ENCODE data around the gene ALOX5AP.

ALOX5AP gene

DNA sequence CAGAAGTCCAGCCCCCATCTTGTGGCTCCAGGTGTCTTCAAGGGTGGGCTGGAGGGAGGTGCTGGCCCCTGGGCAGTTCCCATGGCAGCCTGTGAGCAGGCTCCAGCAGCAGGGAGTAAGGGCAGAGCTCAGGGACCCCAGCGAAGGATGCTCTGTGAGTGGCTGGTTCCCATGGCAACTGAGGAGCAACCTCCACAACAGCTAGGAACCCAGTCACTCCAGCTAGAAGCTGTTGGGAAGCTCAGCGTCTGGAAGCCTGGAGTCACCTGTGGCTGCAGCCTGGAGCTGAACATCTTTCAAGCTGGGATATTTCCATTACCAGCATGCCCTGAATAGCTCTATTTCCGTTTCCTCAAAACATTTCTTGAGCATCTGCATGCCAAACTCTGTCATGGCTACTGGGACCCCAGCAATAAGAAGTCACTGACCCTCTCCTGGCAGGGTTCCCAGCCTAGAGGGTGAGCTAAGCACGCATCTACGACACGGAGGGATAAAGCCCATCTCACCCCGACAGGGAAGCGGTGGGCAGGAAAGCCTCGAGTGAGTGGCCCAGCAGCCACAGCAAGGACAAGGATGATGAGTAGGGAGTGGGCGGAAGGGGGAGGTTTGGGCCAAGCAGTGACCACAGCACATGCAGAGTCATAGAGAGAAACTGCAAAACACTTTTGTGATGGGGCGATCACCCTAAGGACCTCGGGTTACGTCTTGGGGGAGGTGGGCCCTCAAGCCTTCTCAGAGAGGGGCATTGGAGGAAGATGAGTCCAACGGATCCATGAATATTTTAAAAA, 52.6 kb downstream of the ALOX5AP start:
- Mint-ChIP-seq H3K27ac (peak overlapping the region in 1 of 3 experiments; percentile 49), H3K36me3 (ENCODE audit: low read depth) (no peaks in the 10 kb centered on the region), H3K9me3 (peaks cover 4% of the 10 kb centered on the region), H3K4me1 (peaks cover 29% of the 10 kb centered on the region), H3K4me3 (no peak overlapping the region), H3K27me3 (ENCODE audit: low read depth) (peaks cover 5% of the 10 kb centered on the region)
- TF ChIP-seq, protein P1, sequence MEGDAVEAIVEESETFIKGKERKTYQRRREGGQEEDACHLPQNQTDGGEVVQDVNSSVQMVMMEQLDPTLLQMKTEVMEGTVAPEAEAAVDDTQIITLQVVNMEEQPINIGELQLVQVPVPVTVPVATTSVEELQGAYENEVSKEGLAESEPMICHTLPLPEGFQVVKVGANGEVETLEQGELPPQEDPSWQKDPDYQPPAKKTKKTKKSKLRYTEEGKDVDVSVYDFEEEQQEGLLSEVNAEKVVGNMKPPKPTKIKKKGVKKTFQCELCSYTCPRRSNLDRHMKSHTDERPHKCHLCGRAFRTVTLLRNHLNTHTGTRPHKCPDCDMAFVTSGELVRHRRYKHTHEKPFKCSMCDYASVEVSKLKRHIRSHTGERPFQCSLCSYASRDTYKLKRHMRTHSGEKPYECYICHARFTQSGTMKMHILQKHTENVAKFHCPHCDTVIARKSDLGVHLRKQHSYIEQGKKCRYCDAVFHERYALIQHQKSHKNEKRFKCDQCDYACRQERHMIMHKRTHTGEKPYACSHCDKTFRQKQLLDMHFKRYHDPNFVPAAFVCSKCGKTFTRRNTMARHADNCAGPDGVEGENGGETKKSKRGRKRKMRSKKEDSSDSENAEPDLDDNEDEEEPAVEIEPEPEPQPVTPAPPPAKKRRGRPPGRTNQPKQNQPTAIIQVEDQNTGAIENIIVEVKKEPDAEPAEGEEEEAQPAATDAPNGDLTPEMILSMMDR (IDR thresholded peaks at IDR 0.05; ENCODE audit: unreplicated experiment in 3 of 3) = no peak

DNA sequence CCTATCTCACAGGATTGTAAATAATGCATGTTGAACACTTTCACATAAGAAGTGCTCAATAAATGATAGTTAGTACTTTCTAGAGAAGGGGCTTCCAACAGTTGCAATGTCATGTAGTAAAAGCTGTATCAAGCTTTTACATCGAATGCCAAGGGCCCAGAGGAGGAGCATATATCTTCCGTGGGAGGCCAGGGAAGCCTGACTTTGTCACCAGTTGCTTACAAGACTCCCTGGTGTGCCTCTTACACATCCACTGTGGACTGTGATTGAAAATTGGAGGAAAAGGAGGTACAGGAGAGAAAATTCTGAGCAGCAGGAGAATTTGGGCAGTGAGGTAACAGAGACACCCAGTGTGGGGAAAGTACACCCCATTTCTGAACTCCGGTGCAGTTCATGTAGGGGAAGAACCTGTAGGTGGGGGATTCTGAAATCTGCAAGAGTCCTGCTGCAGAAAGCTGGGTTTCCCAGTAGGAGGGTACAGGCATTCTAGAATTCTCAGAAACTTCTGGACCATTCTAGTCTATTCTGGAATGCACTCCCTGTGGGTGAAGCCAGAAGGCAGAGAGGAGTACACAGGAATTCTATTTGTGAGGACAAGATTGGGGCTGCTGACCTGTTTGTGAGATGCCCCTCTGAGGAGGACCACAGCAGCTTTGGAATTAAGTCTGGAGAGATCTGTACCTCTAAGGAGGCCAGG, 54.0 kb downstream of the ALOX5AP start:
- H3K27ac Mint-ChIP-seq = no peak overlapping the region
- H3K4me1 Mint-ChIP-seq = peaks cover 31% of the 10 kb centered on the region
- H3K36me3 Mint-ChIP-seq (ENCODE audit: low read depth) = no peaks in the 10 kb centered on the region
- peaks cover 5% of the 10 kb centered on the region for H3K27me3 Mint-ChIP-seq (ENCODE audit: low read depth)
- H3K9me3 Mint-ChIP-seq = no peaks in the 10 kb centered on the region
- H3K4me3 Mint-ChIP-seq = no peak overlapping the region
- TF ChIP-seq, protein P1 (IDR thresholded peaks at IDR 0.05; ENCODE audit: unreplicated experiment in 3 of 3) = no peak

DNA sequence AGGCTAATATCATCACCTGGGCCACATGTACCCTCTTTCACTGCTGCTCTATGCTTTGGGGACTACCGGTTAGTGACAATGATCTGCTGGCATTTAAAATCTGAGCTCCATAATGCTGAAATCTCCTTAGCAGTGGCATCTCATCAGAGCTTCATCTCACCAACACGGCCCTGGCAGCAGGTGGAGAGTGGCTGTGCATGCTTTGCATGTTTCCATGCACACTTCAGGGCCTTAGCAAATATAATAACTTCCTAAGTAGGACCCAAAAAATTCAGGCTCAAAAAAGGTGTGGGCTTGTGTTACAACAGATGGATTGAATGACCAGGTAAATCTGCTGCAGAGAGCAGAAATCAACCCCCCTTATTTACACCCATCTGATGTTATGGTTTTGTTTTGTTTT, 55.2 kb downstream of the ALOX5AP start:
- Mint-ChIP-seq H3K4me3 (no peak overlapping the region), H3K36me3 (ENCODE audit: low read depth) (no peaks in the 10 kb centered on the region), H3K9me3 (no peaks in the 10 kb centered on the region), H3K27me3 (ENCODE audit: low read depth) (peaks cover 5% of the 10 kb centered on the region), H3K4me1 (peaks cover 31% of the 10 kb centered on the region), H3K27ac (no peak overlapping the region)
- TF ChIP-seq, protein P1 (IDR thresholded peaks at IDR 0.05; ENCODE audit: unreplicated experiment in 3 of 3) = no peak

DNA sequence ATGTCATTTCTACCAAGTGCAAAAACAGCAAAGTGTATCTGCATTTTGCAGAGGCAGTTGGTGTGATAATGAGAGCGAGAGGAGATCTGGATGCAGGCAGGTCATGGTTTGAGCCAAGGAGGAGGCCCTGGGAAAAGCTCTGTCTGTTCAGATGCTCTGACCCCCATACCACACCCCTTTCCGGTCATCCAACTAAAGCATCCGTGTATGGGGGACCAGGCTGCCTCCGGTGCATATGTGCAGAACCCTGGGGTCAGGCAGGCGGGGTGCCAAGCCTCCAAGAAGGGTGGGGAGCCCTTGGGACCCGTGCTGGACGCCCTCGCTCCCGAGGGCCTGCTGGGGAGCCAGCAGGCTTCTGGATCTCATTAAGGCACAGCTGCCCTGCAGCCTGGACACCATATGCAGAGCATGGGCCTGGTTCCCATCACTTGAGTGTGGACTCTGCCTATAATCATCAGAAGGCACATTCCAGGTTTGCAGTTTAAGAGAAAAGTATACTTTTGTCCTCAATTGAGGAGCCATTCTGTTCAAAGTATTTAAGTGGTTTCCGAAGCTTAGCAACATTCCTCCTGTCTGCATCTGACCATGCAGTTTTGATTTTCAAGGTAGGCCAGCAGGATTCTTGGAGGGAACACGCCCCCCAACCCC, 56.1 kb downstream of the ALOX5AP start:
- peaks cover 37% of the 10 kb centered on the region for H3K4me1 Mint-ChIP-seq
- TF ChIP-seq, protein P1 (IDR thresholded peaks at IDR 0.05; ENCODE audit: unreplicated experiment in 3 of 3) = no peak
- H3K27me3 Mint-ChIP-seq (ENCODE audit: low read depth) = peaks cover 5% of the 10 kb centered on the region
- H3K4me3 Mint-ChIP-seq = peak overlapping the region in 1 of 3 experiments; percentile 52
- no peaks in the 10 kb centered on the region for H3K36me3 Mint-ChIP-seq (ENCODE audit: low read depth)
- no peaks in the 10 kb centered on the region for H3K9me3 Mint-ChIP-seq
- peak overlapping the region in 2 of 3 experiments; percentile 22 to 82 for H3K27ac Mint-ChIP-seq

DNA sequence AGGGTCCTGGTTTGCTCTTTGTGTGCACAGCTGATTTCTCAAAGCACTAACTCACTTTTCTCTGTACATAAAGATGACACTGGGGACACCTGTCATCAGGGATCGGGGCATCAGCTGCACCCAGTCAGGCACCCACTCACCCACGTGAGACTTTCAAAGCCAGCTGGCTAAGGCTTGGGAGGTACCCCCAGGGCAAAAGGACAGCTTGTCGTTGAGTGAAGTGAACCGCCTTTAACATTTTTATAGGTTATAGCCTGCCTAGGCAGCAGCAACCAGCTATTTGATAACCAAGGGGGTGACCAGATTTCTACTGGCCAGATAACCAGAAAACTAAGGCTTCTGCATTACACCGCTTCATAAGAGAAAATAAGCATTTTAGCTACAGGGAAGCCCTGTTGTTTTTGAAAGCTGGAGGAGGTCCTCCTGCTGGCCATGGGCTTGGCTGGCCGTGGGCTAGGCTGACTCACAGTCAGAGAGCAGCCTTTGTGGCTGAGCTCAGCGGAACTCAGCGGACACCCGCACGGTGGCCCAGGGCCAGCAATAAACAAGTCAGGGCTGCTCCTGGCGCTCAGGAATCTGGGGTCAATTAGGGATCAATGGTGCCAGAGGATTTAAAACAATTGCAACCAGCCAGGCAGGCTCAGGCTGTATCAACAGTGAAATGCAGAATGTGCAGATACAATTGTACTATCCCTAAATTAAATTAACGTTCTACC, 57.1 kb downstream of the ALOX5AP start:
- Mint-ChIP-seq H3K4me3 (peak overlapping the region in 1 of 3 experiments; percentile 23), H3K27me3 (ENCODE audit: low read depth) (peaks cover 5% of the 10 kb centered on the region), H3K9me3 (no peaks in the 10 kb centered on the region), H3K4me1 (peaks cover 45% of the 10 kb centered on the region), H3K27ac (peak overlapping the region; percentile 63 to 82 (median 81)), H3K36me3 (ENCODE audit: low read depth) (no peaks in the 10 kb centered on the region)
- TF ChIP-seq, protein P1 (IDR thresholded peaks at IDR 0.05; ENCODE audit: unreplicated experiment in 3 of 3) = peak; percentile 10 to 37 (median 27)
